GM12878 (cell line): Measurements from ENCODE around the gene SPIRE1. TPM values are rescaled to one million over a fixed set of nuclear protein-coding genes. Genes with fewer than 3 reads are reported as not detected.

Experiments used
- ATAC-seq: fragments of 200-7000 bp; cut with Tn5 transposase; 3 replicates; pipeline ENCODE4 v1.9.1; 2020; ENCODE audit warnings: mild to moderate bottlenecking, moderate library complexity
- BruUV-seq: library from RNA; stranded (reverse); fragments of 400-500 nt; replicated peaks from 2 replicates; lab custom pipeline; 2021; lab: Mats Ljungman, UMichigan
- CTCF ChIA-PET: fragments of 300-600 bp; sonication (Branson Sonifier 250); formaldehyde crosslinking; extraction: SDS; loops from one replicate; lab custom pipeline; 2021; ENCODE audit warnings: inconsistent platforms; lab: Yijun Ruan, JAX
- POLR2A ChIA-PET: fragments of 350-600 bp; formaldehyde crosslinking; extraction: SDS; loops from one replicate; lab custom pipeline; 2021; ENCODE audit warnings: inconsistent platforms; lab: Charles Lee
- RAD21 ChIA-PET: fragments of 300-600 bp; sonication (Branson Sonifier 250); formaldehyde crosslinking; loops from one replicate; lab custom pipeline; 2023; ENCODE audit warnings: antibody characterized with exemption; ENCODE audit not compliant: unreplicated experiment; lab: Charles Lee
- SMC1A ChIA-PET: fragments of 300-600 bp; sonication (Branson Sonifier 250); formaldehyde crosslinking; loops from one replicate; lab custom pipeline; 2023; ENCODE audit not compliant: unreplicated experiment, uncharacterized antibody; lab: Charles Lee
- DNase-seq: peaks from one replicate; pipeline ENCODE4 v3.0.0-alpha.2; 2011; ENCODE audit warnings: low read depth, low spot score
- FAIRE-seq: peaks from 3 replicates; lab custom pipeline; 2011; peaks lifted over from hg19 to GRCh38; lab: Jason Lieb, UNC
- H2AFZ ChIP-seq: 2 replicates; pipeline ENCODE4 v1.6.0; 2011; ENCODE audit warnings: low read depth, low read length, control low read depth; ENCODE audit not compliant: control insufficient read depth
- H3K27ac ChIP-seq: 2 replicates; pipeline ENCODE4 v1.5.1; 2011; ENCODE audit warnings: control low read depth; ENCODE audit not compliant: control insufficient read depth, insufficient read depth
- H3K27me3 ChIP-seq, 2 experiments: replicated peaks in 1 of 2; 2 replicates each; pipeline versions ENCODE4 v1.6.0 to v1.6.1; 2011; ENCODE audit warnings: low read length in 1 of 2; ENCODE audit not compliant: control insufficient read depth in 2 of 2, insufficient read depth in 2 of 2
- H3K36me3 ChIP-seq, 2 experiments: 2 replicates each; pipeline ENCODE4 v1.5.1; 2011; ENCODE audit warnings: low read length in 1 of 2; ENCODE audit not compliant: control insufficient read depth in 2 of 2, insufficient read depth in 2 of 2
- H3K4me1 ChIP-seq: 2 replicates; pipeline ENCODE4 v1.6.1; 2011; ENCODE audit warnings: mild to moderate bottlenecking, low read length, moderate library complexity, mixed read lengths; ENCODE audit not compliant: control insufficient read depth, insufficient read depth
- H3K4me2 ChIP-seq: 2 replicates; pipeline ENCODE4 v1.6.0; 2011; ENCODE audit warnings: control low read depth; ENCODE audit not compliant: control insufficient read depth, insufficient read depth
- H3K4me3 ChIP-seq: fragments of 200-600 bp; sonication (generic); 2 replicates; pipeline ENCODE4 v1.5.1; 2016
- H3K79me2 ChIP-seq: 2 replicates; pipeline ENCODE4 v1.6.0; 2011; ENCODE audit warnings: low read length; ENCODE audit not compliant: control insufficient read depth, insufficient read depth
- H3K9ac ChIP-seq: 2 replicates; pipeline ENCODE4 v1.8.0; 2011; ENCODE audit warnings: low read length, control low read depth, mixed read lengths; ENCODE audit not compliant: control insufficient read depth, insufficient read depth
- H3K9me3 ChIP-seq: replicated peaks from 3 replicates; pipeline ENCODE4 v1.5.1; 2011; ENCODE audit warnings: mild to moderate bottlenecking, low read length; ENCODE audit not compliant: control insufficient read depth, insufficient read depth
- H4K20me1 ChIP-seq: 2 replicates; pipeline ENCODE4 v1.6.0; 2011; ENCODE audit not compliant: control insufficient read depth, insufficient read depth
- ASH2L ChIP-seq: fragments of 300-600, 200-600 bp; sonication (generic); IDR thresholded peaks from 2 replicates; pipeline ENCODE4 v1.6.1; 2017; ENCODE audit warnings: low read depth, mild to moderate bottlenecking, borderline replicate concordance
- CEBPB ChIP-seq, 2 experiments: fragments of 150-350 bp in 1 of 2; IDR thresholded peaks; 2 replicates each; pipeline ENCODE4 v1.6.1; 2012 to 2014; ENCODE audit warnings: low read depth in 2 of 2, low read length in 2 of 2, borderline replicate concordance in 1 of 2, inconsistent platforms in 1 of 2
- E2F8 ChIP-seq: fragments of 450-650 bp; IDR thresholded peaks from 2 replicates; pipeline ENCODE4 v1.6.1; 2018; ENCODE audit warnings: mild to moderate bottlenecking, low read depth, moderate library complexity; ENCODE audit not compliant: partially characterized antibody
- IRF4 ChIP-seq: IDR thresholded peaks from 2 replicates; pipeline ENCODE4 v1.6.1; 2011; ENCODE audit warnings: low read depth, low read length
- MYB ChIP-seq: fragments of 150-350 bp; IDR thresholded peaks from 2 replicates; pipeline ENCODE4 v1.6.1; 2014; ENCODE audit warnings: mild to moderate bottlenecking, low read depth, low read length, borderline replicate concordance
- MYC ChIP-seq: IDR thresholded peaks from 2 replicates; pipeline ENCODE4 v1.6.1; 2011; ENCODE audit warnings: mild to moderate bottlenecking, low read length, moderate library complexity, inconsistent platforms; ENCODE audit not compliant: insufficient read depth, insufficient replicate concordance, insufficient read length, severe bottlenecking
- WGBS: methylation state at CpG from one replicate; pipeline ENCODE4 v1.1.6; 2016; ENCODE audit warnings: low lambda C conversion rate; ENCODE audit not compliant: insufficient replicate concordance, insufficient coverage; ENCODE audit errors: missing lambda C conversion rate; 5-methylcytosine and 5-hydroxymethylcytosine counted together
- in situ Hi-C: fragments of 300-500 bp; cut with MboI; formaldehyde crosslinking; loops from 9 replicates; pipeline ENCODE4 v1.14.3; 2018; ENCODE audit warnings: mixed read lengths
- intact Hi-C: fragments of 100-400 bp; cut with micrococcal nuclease; formaldehyde crosslinking; loops from one replicate; pipeline ENCODE4 v1.14.2; 2022; ENCODE audit not compliant: unreplicated experiment
- polyA plus RNA-seq, 11 experiments: library from polyadenylated mRNA; depleted of rRNA in 4 of 11; unstranded in 6 of 11; stranded (reverse) in 5 of 11; fragments of >200 nt; fragmentation: Nextera tagmentation in 4 of 11; fragmentation: Illumina TruSeq in 1 of 11; extraction: Ambion mirVana in 4 of 11; extraction: Trizol in 1 of 11; gene quantifications; 1 replicate in 1 of 11; 2 replicates in 10 of 11; pipeline versions ENCODE4 v1.2.1 to v1.2.3, GENCODE V29; 2011 to 2016; ENCODE audit warnings: inconsistent platforms in 2 of 11, missing spikeins in 2 of 11, low read depth in 1 of 11
- total RNA-seq, 4 experiments: library from RNA; depleted of rRNA in 3 of 4; stranded (reverse); fragments of >200 nt in 3 of 4; fragmentation: Illumina TruSeq in 1 of 4; extraction: Trizol in 1 of 4; gene quantifications; 2 replicates each; pipeline versions ENCODE4 v1.2.1 to v1.2.3, GENCODE V29; 2013 to 2021
- TF ChIP-seq, protein P1 (sequence below): IDR thresholded peaks from 2 replicates; pipeline ENCODE4 v1.6.1; 2012; ENCODE audit warnings: low read depth, low read length, improper control_type of control experiment

Gene SPIRE1
- total and polyA plus RNA-seq, 10 of the 15 experiments (the other 5 are each of a cell fraction or from before 2014, with no cell fraction given) = 0.18 to 9.2 (median 4.3) TPM

- no peaks in the 10 kb centered on the region for H4K20me1 ChIP-seq
- H3K79me2 ChIP-seq = no peaks in the 10 kb centered on the region
- no peaks in the 10 kb centered on the region for H3K4me1 ChIP-seq
- intact Hi-C loops = no loop called here
- no peaks in the 10 kb centered on the region; the same call in 1 of the 3 replicates for H3K9me3 ChIP-seq
- no peak for FAIRE-seq
- ChIA-PET SMC1A (no interaction called here), POLR2A (no interaction called here), RAD21 (no interaction called here), CTCF (no interaction called here)
- H3K27me3 ChIP-seq = no peaks in the 10 kb centered on the region
- DNase-seq = no peak
- H3K27ac ChIP-seq = no peak overlapping the region
- ATAC-seq = no peak
- TF ChIP-seq, protein P1, sequence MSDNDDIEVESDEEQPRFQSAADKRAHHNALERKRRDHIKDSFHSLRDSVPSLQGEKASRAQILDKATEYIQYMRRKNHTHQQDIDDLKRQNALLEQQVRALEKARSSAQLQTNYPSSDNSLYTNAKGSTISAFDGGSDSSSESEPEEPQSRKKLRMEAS = no peak
- no peak for TF ChIP-seq MYC
- no peak for TF ChIP-seq CEBPB (IDR thresholded peaks at IDR 0.05; ENCODE audit: borderline replicate concordance in 1 of 2, low read depth in 2 of 2, low read length in 2 of 2)
- no peak for TF ChIP-seq IRF4
- no peak for TF ChIP-seq ASH2L
- TF ChIP-seq E2F8 = no peak
- TF ChIP-seq MYB = no peak
- BruUV-seq = no TSS peak
- H3K4me2 ChIP-seq = no peak overlapping the region
- no peaks in the 10 kb centered on the region for H3K36me3 ChIP-seq
- WGBS = 46% methylated on average over 2 of the region's 2 CpGs
- H3K9ac ChIP-seq = no peak overlapping the region
- no peak overlapping the region for H2AFZ ChIP-seq
- in situ Hi-C loops = no loop called here
- H3K4me3 ChIP-seq = no peak overlapping the region
Measured at GRCh38 chr18:12554796-12555388, 103.0 kb downstream of the SPIRE1 start.
